ENCODE results near the gene LCE3D. TPM values are rescaled to one million over a fixed set of nuclear protein-coding genes. Genes with fewer than 3 reads are reported as not detected.

The LCE3D gene, protein sequence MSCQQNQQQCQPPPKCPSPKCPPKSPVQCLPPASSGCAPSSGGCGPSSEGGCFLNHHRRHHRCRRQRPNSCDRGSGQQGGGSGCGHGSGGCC
- total RNA-seq (ENCODE audit: low replicate concordance): not detected in 2 replicates

DNA sequence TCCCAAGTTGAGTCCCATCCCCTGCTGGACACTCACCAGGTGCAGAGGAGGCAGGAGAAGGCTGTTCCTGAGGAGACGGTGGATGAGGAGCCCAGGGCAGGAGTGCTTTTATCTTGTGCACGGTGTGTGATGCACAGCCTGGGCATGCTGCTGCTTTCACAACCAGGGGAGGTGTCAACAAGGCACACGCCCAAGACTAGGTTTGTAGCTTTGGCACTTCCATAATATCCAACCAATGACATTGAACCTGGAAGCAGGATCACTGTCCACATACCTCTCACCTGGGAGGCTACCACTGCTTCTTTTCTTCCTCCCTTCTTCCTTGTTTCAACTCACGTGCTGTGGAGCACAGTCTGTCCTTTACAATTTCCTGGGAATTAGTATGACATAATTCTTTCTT lies at the start of gene LCE3D:
Gene LCE3D, minus strand, starts transcription at position 84 of the 400 bp plus-strand sequence. CDS start 580 bp downstream, outside the sequence.
- H3K4me3 ChIP-seq (ENCODE audit: low read depth, low read length): no peak within 1 kb of the TSS
- TF ChIP-seq, protein P1, sequence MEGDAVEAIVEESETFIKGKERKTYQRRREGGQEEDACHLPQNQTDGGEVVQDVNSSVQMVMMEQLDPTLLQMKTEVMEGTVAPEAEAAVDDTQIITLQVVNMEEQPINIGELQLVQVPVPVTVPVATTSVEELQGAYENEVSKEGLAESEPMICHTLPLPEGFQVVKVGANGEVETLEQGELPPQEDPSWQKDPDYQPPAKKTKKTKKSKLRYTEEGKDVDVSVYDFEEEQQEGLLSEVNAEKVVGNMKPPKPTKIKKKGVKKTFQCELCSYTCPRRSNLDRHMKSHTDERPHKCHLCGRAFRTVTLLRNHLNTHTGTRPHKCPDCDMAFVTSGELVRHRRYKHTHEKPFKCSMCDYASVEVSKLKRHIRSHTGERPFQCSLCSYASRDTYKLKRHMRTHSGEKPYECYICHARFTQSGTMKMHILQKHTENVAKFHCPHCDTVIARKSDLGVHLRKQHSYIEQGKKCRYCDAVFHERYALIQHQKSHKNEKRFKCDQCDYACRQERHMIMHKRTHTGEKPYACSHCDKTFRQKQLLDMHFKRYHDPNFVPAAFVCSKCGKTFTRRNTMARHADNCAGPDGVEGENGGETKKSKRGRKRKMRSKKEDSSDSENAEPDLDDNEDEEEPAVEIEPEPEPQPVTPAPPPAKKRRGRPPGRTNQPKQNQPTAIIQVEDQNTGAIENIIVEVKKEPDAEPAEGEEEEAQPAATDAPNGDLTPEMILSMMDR (IDR thresholded peaks at IDR 0.05; ENCODE audit: insufficient read depth, low read length): no peak
- no peak for DNase-seq (ENCODE audit: low read depth)

DNA sequence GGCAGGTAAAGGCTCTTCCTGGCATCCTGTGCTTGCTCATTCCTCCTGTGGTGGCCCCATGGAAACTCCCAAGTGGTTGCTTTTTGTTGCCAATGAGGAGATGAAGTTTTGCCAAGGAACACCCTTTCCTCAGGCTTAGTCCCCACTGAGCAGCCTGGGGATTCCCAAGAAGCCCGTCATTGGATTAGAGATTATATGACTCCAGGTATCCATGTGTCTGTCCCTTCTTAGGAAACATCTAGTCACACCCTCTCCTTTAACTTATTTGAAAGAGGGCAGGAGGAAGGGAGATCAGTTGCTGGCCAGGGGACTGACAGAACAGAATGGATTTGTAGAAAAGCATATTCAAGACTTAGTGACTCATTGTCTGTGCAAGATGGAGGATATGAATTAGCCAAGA lies 46.4 kb upstream of the LCE3D start:
- TF ChIP-seq, protein P1 (IDR thresholded peaks at IDR 0.05; ENCODE audit: insufficient read depth, low read length): no peak
- no peak for DNase-seq (ENCODE audit: low read depth)
- H3K4me3 ChIP-seq (ENCODE audit: low read depth, low read length): no peak overlapping the region

DNA sequence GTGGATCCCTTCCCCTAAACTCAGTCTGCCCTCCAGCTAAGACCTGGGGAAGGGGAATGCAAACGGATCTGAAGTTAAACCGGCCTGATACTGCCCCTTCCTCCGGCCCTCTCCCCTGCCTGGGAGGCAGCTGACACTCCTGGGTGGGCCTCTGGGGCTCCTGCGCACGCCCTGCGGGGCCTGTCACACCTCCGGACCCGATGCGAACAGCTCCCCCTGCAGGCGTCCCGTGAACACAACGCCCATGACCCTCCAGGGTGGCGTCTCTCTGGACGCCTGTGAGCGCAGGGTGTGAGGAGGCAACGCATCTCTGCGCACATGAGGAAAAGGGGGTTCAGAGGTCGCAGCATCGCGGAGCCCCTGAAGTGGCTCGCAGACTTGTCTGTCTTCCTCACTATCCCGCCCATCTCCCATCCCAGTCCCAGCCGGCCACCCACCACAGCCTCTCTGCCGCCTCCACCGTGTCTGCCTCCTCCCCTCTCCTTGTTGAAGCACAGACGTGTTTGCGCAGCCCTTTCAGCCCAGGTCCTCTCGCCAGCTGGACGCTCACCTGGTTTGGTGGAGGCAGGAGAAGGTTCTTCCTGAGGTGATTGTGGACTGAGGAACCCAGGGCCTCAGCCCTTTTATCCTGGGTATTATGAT lies 43.0 kb upstream of the LCE3D start:
- H3K4me3 ChIP-seq (ENCODE audit: low read depth, low read length): no peak overlapping the region
- no peak for DNase-seq (ENCODE audit: low read depth)
- TF ChIP-seq, protein P1 (IDR thresholded peaks at IDR 0.05; ENCODE audit: insufficient read depth, low read length): no peak

DNA sequence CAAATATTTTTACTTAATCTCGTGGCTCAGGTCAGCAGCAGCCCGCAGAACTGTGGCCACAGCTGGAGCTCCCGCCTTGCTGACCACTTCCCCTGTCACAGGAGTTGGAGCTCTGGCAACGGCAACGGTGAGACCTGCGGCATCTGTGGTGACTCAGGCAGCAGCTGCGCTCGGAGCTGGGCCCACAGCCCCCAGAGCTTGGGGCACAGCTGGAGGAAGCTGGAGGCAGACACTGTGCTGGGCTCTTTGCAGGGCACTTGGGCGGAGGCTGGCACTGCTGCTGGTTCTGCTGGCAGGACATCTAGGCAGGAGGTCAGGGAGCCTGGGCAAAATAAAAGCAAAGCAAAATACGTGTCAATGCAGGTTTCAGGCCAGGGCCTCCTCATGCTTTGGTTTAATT lies 42.5 kb upstream of the LCE3D start, which contains the start of gene LCE3A:
Gene LCE3A, minus strand, starts transcription at position 301 of the 400 bp plus-strand sequence. Its CDS starts 0 bp downstream, at position 301.
- no peak within 1 kb of the TSS for H3K4me3 ChIP-seq (ENCODE audit: low read depth, low read length)
- no peak for DNase-seq (ENCODE audit: low read depth)
- TF ChIP-seq, protein P1 (IDR thresholded peaks at IDR 0.05; ENCODE audit: insufficient read depth, low read length): no peak

DNA sequence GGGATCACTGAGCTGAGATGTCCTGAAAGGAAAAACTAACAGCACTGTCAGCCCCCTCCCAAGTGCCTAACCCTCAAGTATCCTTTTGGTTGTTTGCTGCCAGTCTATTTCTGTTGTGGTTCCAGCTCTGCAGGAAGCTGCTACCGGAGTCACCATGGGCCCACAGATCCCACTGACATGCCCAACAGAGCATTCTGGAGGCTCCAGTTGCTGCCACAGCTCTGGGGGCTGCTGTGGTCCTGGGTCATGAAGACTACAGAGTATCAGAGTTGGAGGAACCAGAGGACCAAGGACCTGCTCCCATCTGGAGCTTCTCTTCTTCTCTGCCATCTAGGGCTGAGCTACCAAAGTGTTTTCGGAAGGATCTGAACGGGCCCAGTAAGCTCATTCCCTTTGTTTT lies 41.7 kb upstream of the LCE3D start:
- DNase-seq (ENCODE audit: low read depth): no peak
- no peak overlapping the region for H3K4me3 ChIP-seq (ENCODE audit: low read depth, low read length)
- TF ChIP-seq, protein P1 (IDR thresholded peaks at IDR 0.05; ENCODE audit: insufficient read depth, low read length): no peak

DNA sequence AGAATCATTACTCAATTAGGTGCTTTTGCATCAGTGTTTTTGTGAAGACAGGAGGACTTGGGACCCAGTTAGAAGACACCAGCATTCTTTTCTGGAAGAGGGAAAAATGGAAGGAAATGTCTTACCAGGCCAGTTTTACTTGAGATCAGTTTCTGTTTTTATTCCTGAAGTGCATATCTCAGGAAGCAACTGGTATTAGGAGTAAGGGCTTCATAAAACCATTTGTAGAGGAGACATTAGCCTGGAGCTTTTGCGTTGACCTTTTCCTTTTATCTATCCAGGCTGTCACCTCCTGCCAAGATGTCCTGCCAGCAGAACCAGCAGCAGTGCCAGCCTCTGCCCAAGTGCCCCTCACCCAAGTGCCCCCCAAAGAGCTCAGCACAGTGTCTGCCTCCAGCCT lies 33.2 kb upstream of the LCE3D start, which contains the start of gene LCE3B:
Gene LCE3B, plus strand, starts transcription at position 301 of the 400 bp plus-strand sequence. Its CDS starts 0 bp downstream, at position 301.
- no peak for DNase-seq (ENCODE audit: low read depth)
- TF ChIP-seq, protein P1 (IDR thresholded peaks at IDR 0.05; ENCODE audit: insufficient read depth, low read length): no peak
- no peak within 1 kb of the TSS for H3K4me3 ChIP-seq (ENCODE audit: low read depth, low read length)

All from fibroblast of the aortic adventitia (primary cell).